ENCODE results near the gene KLHDC7B. TPM values are rescaled to one million over a fixed set of nuclear protein-coding genes. Genes with fewer than 3 reads are reported as not detected.
A peak's percentile ranks its signal among the peaks of the same experiment; 100 is the strongest.

Gene KLHDC7B
- total and polyA plus RNA-seq, 2 of the 13 experiments (the other 11 are each of a cell fraction or from before 2014, with no cell fraction given): 0.11 TPM; not detected in 1

DNA sequence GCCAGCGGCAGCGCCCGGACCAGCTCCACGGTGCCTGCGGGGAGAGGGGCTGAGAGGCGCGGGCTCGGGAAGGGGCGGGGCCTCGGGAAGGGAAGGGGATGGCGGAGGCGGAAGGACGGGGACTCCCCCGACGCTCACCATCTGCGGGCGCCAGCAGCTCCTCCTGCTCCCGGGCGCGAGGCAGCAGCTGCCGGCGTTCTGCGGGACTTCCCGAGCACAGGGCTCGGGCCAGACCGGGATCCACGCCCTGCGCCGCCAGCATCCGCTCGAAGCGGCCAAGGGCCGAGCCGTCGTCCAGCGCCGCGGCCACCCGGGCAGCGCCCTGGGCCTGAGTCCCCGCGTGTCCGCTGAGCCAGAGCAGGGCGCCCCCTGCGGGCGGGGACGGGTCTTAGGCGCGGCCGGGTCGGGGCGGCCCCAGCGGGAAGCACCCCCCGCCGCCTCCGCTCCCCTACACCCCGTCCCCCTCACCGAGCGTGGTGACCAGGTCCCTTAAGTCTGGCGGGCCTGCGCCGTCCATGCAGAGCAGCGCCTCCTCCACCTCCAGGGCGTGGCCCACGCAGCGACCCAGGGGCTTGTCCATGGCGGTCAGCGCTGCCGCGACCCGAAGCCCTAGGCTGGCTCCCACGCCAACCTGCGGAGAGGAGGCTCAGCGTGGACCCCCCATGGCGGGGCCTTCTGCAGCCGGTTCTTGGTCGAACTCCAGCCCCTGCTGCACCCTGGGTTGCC lies 19.4 kb upstream of the KLHDC7B start (continued):
- TF ChIP-seq, protein P1, sequence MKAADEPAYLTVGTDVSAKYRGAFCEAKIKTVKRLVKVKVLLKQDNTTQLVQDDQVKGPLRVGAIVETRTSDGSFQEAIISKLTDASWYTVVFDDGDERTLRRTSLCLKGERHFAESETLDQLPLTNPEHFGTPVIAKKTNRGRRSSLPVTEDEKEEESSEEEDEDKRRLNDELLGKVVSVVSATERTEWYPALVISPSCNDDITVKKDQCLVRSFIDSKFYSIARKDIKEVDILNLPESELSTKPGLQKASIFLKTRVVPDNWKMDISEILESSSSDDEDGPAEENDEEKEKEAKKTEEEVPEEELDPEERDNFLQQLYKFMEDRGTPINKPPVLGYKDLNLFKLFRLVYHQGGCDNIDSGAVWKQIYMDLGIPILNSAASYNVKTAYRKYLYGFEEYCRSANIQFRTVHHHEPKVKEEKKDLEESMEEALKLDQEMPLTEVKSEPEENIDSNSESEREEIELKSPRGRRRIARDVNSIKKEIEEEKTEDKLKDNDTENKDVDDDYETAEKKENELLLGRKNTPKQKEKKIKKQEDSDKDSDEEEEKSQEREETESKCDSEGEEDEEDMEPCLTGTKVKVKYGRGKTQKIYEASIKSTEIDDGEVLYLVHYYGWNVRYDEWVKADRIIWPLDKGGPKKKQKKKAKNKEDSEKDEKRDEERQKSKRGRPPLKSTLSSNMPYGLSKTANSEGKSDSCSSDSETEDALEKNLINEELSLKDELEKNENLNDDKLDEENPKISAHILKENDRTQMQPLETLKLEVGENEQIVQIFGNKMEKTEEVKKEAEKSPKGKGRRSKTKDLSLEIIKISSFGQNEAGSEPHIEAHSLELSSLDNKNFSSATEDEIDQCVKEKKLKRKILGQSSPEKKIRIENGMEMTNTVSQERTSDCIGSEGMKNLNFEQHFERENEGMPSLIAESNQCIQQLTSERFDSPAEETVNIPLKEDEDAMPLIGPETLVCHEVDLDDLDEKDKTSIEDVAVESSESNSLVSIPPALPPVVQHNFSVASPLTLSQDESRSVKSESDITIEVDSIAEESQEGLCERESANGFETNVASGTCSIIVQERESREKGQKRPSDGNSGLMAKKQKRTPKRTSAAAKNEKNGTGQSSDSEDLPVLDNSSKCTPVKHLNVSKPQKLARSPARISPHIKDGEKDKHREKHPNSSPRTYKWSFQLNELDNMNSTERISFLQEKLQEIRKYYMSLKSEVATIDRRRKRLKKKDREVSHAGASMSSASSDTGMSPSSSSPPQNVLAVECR (CRISPR knock-in tag; IDR thresholded peaks at IDR 0.05; ENCODE audit: borderline replicate concordance): peak; percentile 39; the same call in 1 of the 2 replicates
- no peak for TF ChIP-seq ZNF3 (CRISPR knock-in tag; IDR thresholded peaks at IDR 0.05)
- peak; percentile 66 for TF ChIP-seq ZNF263 (CRISPR knock-in tag; IDR thresholded peaks at IDR 0.05)
- TF ChIP-seq, protein P2, sequence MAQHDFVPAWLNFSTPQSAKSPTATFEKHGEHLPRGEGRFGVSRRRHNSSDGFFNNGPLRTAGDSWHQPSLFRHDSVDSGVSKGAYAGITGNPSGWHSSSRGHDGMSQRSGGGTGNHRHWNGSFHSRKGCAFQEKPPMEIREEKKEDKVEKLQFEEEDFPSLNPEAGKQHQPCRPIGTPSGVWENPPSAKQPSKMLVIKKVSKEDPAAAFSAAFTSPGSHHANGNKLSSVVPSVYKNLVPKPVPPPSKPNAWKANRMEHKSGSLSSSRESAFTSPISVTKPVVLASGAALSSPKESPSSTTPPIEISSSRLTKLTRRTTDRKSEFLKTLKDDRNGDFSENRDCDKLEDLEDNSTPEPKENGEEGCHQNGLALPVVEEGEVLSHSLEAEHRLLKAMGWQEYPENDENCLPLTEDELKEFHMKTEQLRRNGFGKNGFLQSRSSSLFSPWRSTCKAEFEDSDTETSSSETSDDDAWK (CRISPR knock-in tag; IDR thresholded peaks at IDR 0.05): no peak
- TF ChIP-seq, protein P3, sequence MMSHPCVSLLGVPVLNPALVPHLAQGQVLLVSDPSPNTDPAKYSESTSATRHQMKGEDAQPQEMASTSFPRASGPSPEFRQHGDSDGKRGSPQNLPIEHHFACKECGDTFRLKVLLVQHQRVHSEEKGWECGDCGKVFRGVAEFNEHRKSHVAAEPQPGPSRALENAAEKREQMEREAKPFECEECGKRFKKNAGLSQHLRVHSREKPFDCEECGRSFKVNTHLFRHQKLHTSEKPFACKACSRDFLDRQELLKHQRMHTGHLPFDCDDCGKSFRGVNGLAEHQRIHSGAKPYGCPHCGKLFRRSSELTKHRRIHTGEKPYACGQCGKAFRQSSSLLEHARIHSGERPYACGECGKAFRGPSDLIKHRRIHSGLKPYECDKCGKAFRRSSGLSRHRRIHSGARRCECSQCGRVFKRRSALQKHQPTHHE (CRISPR knock-in tag; IDR thresholded peaks at IDR 0.05; ENCODE audit: borderline replicate concordance): no peak
- TF ChIP-seq ZNF737 (CRISPR knock-in tag; IDR thresholded peaks at IDR 0.05; ENCODE audit: borderline replicate concordance): no peak
- TF ChIP-seq NFKBIZ (CRISPR knock-in tag; IDR thresholded peaks at IDR 0.05): no peak
- no peak for TF ChIP-seq EED (CRISPR knock-in tag; IDR thresholded peaks at IDR 0.05)
- no peak for TF ChIP-seq ZNF556 (CRISPR knock-in tag; IDR thresholded peaks at IDR 0.05; ENCODE audit: borderline replicate concordance)
- no peak for TF ChIP-seq ZNF891 (CRISPR knock-in tag; IDR thresholded peaks at IDR 0.05)
- no peak for TF ChIP-seq ZNF703 (CRISPR knock-in tag; IDR thresholded peaks at IDR 0.05; ENCODE audit: borderline replicate concordance)
- no peak for TF ChIP-seq ZNF234 (CRISPR knock-in tag; conservative IDR thresholded peaks at IDR 0.05)
- no peak for TF ChIP-seq ZNF570 (CRISPR knock-in tag; IDR thresholded peaks at IDR 0.05; ENCODE audit: borderline replicate concordance)
- peak; percentile 82 for TF ChIP-seq AGO2 (optimal IDR thresholded peaks at IDR 0.05; ENCODE audit: low read depth, low read length)
- TF ChIP-seq ZNF232 (CRISPR knock-in tag; IDR thresholded peaks at IDR 0.05; ENCODE audit: borderline replicate concordance): no peak
- no peak for TF ChIP-seq ZC3H4 (CRISPR knock-in tag; IDR thresholded peaks at IDR 0.05; ENCODE audit: borderline replicate concordance)
- TF ChIP-seq NFE2L2 (IDR thresholded peaks at IDR 0.05; ENCODE audit: low read length): no peak
- no peak for TF ChIP-seq EP300 (IDR thresholded peaks at IDR 0.05; ENCODE audit: low read depth in 2 of 2, low read length in 2 of 2)
- no peak for TF ChIP-seq EP300 (CRISPR knock-in tag; IDR thresholded peaks at IDR 0.05; ENCODE audit: borderline replicate concordance)
- no peak for TF ChIP-seq TSC22D2 (CRISPR knock-in tag; IDR thresholded peaks at IDR 0.05; ENCODE audit: borderline replicate concordance)
- TF ChIP-seq HMG20A (CRISPR knock-in tag; IDR thresholded peaks at IDR 0.05; ENCODE audit: borderline replicate concordance): no peak
- TF ChIP-seq ZNF607 (CRISPR knock-in tag; IDR thresholded peaks at IDR 0.05; ENCODE audit: borderline replicate concordance): 0 out of 2 replicates have a peak, but pooled peaks have one; percentile 70
- no peak for TF ChIP-seq ZNF143 (CRISPR knock-in tag; IDR thresholded peaks at IDR 0.05)
- TF ChIP-seq ZNF788 (CRISPR knock-in tag; IDR thresholded peaks at IDR 0.05; ENCODE audit: borderline replicate concordance): no peak
